NOMO-1 treated with DMSO at 0.1 percent for 48 hours (cell line): ENCODE results near the gene GNAL.
"Not testable (repeated sequence)": the region's sequence is repeated elsewhere in the genome, so short reads cannot be mapped to it uniquely, and the experiment has no call there.

Experiments used
- DNase-seq: peaks from one replicate; lab custom pipeline; 2025; ENCODE audit not compliant: unreplicated experiment; lab: John Stamatoyannopoulos, UW

GNAL gene

GRCh38 chr18:11902522-11903292 lies 213.6 kb downstream of the GNAL start:
- no peak for DNase-seq

- DNase-seq, result no peak
These were observed 216.5 kb downstream of the GNAL start for GRCh38 chr18:11905613-11906012.

DNA sequence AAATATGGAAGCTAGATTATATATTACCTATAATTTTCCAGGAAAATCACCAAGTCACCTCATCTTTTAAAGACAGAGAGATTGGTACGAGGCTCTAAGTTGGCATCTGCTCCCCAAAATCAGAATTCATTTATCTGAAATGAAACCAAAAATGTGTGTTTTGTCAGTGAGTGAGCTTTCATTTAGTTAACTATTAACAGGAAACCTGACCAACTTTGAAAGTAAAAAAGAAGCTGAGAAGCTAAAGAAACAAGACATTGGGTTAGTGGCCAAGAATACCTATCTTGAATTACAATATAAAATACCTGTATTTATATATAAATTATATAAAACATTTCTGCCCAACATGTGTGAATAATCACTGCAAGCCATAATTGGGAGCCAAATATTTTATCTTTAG lies 217.1 kb downstream of the GNAL start:
- no peak for DNase-seq

- no peak for DNase-seq
These were observed 218.1 kb downstream of the GNAL start for GRCh38 chr18:11906926-11907874.

DNA sequence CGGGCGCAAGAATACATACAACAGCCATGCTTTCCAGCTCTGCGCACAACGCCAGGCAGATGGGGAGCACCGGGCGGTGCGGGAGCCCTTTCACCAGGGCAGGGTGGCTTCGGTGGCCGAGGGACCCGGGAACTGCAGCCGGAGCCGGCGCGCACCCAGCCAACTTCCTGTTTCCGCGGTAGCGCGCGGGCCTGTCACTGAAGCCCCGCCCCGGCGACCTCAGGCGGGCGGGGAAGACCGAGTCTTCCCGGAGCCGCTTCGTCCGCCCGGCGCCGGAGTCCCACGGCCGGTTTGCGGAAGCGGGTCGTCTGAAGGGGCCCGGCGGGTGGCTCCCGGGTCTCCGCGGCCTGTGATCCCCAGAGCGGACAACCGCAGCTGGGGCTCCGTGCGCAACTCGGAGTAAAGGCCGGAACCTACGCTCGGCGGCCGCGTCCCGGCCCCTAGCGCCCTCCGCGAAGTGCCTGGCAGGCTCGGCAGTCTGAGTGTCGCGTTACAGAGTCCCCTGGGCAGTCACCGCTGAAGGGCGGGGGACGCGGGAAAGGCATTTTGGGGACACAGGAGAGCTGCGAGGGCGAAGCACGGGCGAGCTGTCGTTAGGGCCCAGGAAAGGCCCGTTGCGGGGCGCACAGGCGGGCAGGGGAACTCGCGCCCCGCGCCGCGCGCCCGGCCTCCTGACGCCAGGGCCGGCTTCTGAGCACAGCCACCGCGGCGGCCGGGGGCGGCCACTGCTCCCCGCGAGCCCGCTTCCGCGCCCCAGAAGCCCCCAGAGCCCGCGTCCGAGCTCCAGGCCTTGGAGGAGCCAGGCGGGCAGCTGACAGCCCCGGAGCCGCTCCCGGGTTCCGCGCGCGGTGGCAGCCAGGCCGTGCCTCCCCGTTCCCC lies 219.4 kb downstream of the GNAL start, which contains the start of gene MPPE1:
Gene MPPE1, minus strand, starts transcription at position 136 of the 879 bp plus-strand sequence. CDS start 11,053 bp downstream, outside the sequence.
- DNase-seq, result peak; percentile 91

DNA sequence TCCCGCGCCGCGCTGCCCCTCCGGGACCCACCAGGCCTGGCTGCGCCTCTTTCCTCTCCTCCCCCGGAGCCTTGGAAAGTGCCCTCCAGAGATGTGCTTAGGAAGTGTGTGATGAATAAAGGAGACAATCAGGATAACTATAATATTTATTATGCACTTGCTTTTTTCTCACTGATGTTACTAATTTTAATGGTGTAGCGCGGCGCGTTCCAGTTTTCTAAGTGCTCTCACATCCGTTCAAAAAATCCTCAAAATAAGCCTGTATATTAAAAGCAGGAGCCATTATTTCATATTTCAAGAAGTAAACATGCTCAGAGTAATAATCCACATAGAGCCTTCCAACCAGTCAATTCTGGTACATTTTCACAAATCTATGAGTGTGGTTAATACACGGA lies 220.0 kb downstream of the GNAL start:
- DNase-seq, result no peak

DNA sequence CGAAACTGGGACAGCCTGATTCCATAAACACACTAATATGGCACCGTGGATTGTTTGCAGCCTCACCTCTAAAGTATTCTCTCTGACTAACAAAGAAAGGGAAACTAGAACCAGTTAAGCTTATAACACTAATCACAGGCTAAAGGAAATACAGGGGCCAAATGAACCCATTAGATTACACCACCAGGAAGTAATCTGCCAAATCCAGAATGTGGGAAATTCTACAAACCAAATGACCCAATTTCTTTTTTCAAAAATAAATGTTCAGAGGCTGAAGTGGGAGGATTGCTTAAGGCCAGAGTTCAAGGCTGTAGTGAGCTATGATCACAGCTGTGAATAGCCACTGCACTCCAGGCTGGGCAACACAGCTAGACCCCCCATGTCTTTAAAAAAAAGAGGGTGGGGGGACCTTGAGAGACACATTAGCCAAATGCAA lies 220.5 kb downstream of the GNAL start:
- peak; percentile 33 for DNase-seq

DNA sequence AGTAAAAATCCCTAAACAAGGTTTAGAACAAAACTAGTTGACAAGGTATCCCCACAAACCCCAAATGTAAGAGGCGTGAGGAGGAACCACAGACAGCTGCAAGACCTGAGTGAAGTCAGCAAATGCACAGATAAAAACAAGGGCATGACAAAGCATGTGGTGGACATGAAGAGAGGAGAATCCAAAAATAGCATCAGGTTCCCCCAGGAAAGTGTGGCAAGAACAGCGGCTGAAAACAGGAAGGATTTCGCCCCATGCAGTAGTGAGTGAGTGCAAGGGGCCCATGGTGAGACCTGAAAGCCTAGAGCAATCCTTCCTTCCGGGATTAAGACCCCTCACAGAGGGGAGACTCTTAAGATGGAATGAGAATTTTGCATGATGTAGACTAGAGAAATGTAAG lies 227.8 kb downstream of the GNAL start:
- DNase-seq, result peak; percentile 65

- not testable (repeated sequence) for DNase-seq
These were observed 230.5 kb downstream of the GNAL start for GRCh38 chr18:11919522-11919921.

DNA sequence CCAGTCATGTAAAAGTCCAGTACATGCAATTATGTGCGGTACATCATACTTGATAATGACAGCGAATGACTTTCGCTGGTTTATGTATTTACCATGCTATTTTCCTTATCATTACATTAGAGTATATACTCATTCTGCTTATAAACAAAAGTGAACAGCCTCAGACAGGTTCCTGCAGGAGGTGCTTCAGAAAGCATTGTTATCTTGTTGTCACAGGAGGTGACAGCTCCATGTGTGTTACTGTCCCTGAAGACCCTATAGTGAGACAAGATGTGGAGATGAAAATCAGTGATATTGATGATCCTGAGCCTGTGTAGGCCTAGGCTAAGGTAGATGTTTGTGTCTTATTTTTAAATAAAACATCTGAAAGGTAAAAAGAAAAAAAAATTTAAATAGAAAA lies 234.4 kb downstream of the GNAL start:
- DNase-seq, result no peak

- no peak for DNase-seq
These were observed 236.9 kb downstream of the GNAL start for GRCh38 chr18:11925800-11926481.

DNA sequence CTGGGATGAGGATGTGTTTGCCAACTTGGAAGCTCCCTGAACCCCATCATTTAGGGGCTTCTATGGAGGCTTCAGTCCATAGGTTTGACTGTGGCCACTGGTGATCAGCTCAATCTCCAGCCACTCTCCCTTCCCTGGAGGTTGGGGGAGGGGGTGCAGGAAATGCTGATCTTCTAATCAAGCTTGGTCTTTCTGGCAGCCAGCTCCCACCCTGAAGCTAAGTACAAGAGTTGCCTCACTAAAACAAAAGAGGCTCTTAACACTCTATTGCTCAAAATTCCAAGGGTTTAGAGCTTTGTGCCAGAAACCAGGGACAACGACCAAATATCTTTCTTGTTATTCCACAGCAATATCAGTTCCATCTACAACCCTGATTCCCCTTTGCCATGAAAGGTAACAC lies 238.4 kb downstream of the GNAL start:
- DNase-seq, result no peak

DNA sequence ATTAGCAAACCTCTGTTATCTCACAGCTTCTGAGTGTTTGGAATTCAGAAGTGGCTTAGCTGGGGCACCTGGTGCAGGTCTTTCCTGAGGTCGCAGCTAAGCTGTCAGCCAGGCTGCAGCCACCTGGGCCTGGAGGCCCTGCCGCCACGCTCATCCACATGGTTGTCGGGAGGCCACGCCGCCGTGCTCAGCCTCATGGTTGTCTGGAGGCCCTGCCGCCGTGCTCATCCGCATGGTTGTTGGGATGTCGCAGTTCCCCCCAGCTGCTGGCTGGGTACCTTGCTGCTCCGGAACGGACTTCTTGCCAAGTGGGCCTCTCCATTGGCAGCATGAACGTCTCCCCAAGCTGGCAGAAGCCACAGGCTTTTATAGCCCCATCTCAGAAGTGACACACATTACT lies 243.3 kb downstream of the GNAL start:
- no peak for DNase-seq
